ENCODE data around the gene NDE1.

DNA sequence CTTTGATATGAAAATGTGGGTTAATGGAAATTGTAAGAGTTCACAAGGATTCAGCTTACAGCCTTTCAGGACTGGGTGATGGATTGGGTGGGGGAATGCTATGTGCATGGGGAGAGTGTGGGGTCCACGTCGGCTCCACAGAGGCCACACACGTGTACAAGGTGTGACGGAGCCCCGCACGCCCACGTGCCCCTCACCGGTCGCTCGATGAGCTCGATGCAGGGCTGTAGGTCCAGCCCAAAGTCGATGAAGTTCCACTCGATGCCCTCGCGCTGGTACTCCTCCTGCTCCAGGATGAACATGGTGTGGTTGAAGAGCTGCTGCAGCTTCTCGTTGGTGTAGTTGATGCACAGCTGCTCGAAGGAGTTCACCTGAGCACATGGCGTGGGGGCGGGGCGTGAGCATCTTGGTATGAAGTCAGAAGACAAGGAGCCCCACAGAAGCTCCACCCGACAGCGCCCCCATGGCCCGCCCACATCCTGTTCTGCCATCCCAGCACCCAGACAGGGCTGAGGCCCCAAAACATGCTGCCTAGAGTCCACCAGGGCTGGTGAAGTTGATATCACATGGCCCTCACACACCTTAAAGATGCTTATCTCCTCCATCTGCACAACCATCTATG lies 107.7 kb downstream of the NDE1 start:
- no peak for TF ChIP-seq CTCF (IDR thresholded peaks at IDR 0.05; ENCODE audit: insufficient read depth, low read length, poor library complexity, severe bottlenecking)
- TF ChIP-seq EZH2phosphoT487 (conservative IDR thresholded peaks at IDR 0.05; ENCODE audit: low read length): no peak
